ENCODE measurements around the gene CHAF1B. TPM values are rescaled to one million over a fixed set of nuclear protein-coding genes. Genes with fewer than 3 reads are reported as not detected.

Gene CHAF1B
- total RNA-seq, 2 experiments from 2014 or later, result 4.5 to 4.8 TPM

DNA sequence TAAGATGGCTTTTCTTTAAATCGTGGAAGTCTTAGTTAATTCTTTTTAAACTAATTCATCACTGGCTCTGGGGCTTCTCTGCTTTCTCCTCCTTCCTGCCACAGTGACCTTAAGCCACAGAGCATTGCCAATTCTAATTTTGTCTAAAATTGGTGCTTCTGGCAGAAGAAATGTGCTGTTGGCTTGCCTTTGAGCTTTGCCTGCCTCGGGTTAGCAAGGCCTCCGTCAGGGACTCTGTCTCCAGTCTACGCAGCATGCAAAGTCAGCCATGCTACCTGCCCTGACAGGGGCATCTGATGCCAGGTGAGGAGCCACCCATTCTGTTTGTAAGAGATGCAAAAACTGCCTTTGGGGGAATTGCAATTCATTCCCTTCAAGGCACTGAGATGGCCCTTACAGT is 69.5 kb downstream of the CHAF1B start:
- TF ChIP-seq, protein P1, sequence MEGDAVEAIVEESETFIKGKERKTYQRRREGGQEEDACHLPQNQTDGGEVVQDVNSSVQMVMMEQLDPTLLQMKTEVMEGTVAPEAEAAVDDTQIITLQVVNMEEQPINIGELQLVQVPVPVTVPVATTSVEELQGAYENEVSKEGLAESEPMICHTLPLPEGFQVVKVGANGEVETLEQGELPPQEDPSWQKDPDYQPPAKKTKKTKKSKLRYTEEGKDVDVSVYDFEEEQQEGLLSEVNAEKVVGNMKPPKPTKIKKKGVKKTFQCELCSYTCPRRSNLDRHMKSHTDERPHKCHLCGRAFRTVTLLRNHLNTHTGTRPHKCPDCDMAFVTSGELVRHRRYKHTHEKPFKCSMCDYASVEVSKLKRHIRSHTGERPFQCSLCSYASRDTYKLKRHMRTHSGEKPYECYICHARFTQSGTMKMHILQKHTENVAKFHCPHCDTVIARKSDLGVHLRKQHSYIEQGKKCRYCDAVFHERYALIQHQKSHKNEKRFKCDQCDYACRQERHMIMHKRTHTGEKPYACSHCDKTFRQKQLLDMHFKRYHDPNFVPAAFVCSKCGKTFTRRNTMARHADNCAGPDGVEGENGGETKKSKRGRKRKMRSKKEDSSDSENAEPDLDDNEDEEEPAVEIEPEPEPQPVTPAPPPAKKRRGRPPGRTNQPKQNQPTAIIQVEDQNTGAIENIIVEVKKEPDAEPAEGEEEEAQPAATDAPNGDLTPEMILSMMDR (IDR thresholded peaks at IDR 0.05), result no peak
- intact Hi-C loops (cut with DNase I, micrococcal nuclease), result no loop called here
- no peak overlapping the region for H3K27ac Mint-ChIP-seq
- ATAC-seq (ENCODE audit: poor library complexity) (no peak), DNase-seq (no peak)
- H3K27me3 Mint-ChIP-seq, result no peaks in the 10 kb centered on the region
- POLR2A ChIA-PET, result no interaction called here
- no peaks in the 10 kb centered on the region for H3K9me3 Mint-ChIP-seq
- no peak overlapping the region for H3K4me3 ChIP-seq (ENCODE audit: low read length)
- no peaks in the 10 kb centered on the region for H3K36me3 ChIP-seq (ENCODE audit: insufficient read depth, low read length)
- no peaks in the 10 kb centered on the region for H3K4me1 Mint-ChIP-seq (ENCODE audit: low read depth)
- H3K4me3 Mint-ChIP-seq, result no peak overlapping the region
- no peaks in the 10 kb centered on the region for H3K36me3 Mint-ChIP-seq (ENCODE audit: low read depth)
- no peak overlapping the region for H3K27ac ChIP-seq (ENCODE audit: low read depth in 1 of 2, low read length in 2 of 2)
- H3K4me1 ChIP-seq (ENCODE audit: insufficient read depth, low read length), result no peaks in the 10 kb centered on the region
- no peaks in the 10 kb centered on the region for H3K9me3 ChIP-seq (ENCODE audit: control insufficient read depth in 1 of 2, insufficient read depth in 1 of 2, low read length in 2 of 2)
- H3K27me3 ChIP-seq (ENCODE audit: control insufficient read depth in 1 of 2, insufficient read depth in 2 of 2, low read length in 2 of 2), result no peaks in the 10 kb centered on the region
- CTCF ChIA-PET, result no interaction called here

DNA sequence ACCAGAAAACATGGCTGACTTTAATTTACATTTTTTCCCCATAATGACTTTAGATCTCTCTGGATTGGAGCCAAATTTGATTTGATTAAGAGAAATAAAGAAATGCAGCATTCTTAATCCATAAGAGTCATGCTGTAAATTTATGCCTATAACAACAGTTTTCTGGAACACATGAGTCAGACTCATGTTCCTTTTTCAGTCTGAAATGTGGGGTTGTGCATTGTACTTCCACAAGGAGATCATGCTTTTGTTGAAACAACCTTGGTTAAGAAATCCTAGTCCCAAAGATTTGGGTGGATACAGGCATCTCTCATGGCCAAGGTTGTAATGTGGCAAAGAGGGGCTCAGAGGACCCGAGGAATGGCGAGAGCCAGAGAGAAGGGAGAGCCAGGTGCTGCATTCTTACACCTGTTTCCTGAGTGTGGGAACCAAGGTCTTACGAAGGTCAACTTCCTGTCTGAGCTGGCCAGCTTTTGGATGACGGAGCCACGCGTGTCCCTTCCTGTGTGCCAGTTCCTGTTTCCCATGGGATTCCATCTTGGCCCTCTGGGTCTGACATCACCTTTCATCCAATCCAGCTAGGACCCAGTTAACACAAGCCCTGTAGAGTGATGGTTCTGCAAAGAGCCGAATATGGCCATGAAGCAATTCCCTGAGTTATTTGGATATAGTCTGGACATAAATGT is 71.7 kb downstream of the CHAF1B start:
- H3K27me3 ChIP-seq (ENCODE audit: control insufficient read depth in 1 of 2, insufficient read depth in 2 of 2, low read length in 2 of 2), result no peaks in the 10 kb centered on the region
- H3K36me3 ChIP-seq (ENCODE audit: insufficient read depth, low read length), result no peaks in the 10 kb centered on the region
- H3K36me3 Mint-ChIP-seq (ENCODE audit: low read depth), result no peaks in the 10 kb centered on the region
- no peak overlapping the region for H3K4me3 ChIP-seq (ENCODE audit: low read length)
- no peaks in the 10 kb centered on the region for H3K9me3 Mint-ChIP-seq
- no peaks in the 10 kb centered on the region for H3K4me1 Mint-ChIP-seq (ENCODE audit: low read depth)
- DNase-seq (no peak), ATAC-seq (ENCODE audit: poor library complexity) (no peak)
- TF ChIP-seq, protein P1 (IDR thresholded peaks at IDR 0.05), result no peak
- ChIA-PET CTCF (no interaction called here), POLR2A (no interaction called here)
- no peak overlapping the region for H3K4me3 Mint-ChIP-seq
- no peaks in the 10 kb centered on the region for H3K4me1 ChIP-seq (ENCODE audit: insufficient read depth, low read length)
- no peaks in the 10 kb centered on the region for H3K27me3 Mint-ChIP-seq
- H3K27ac ChIP-seq (ENCODE audit: low read depth in 1 of 2, low read length in 2 of 2), result no peak overlapping the region
- intact Hi-C loops (cut with DNase I, micrococcal nuclease), result no loop called here
- H3K9me3 ChIP-seq (ENCODE audit: control insufficient read depth in 1 of 2, insufficient read depth in 1 of 2, low read length in 2 of 2), result no peaks in the 10 kb centered on the region
- no peak overlapping the region for H3K27ac Mint-ChIP-seq

- Mint-ChIP-seq H3K27me3 (no peaks in the 10 kb centered on the region), H3K27ac (no peak overlapping the region), H3K36me3 (ENCODE audit: low read depth) (no peaks in the 10 kb centered on the region), H3K9me3 (no peaks in the 10 kb centered on the region), H3K4me1 (ENCODE audit: low read depth) (no peaks in the 10 kb centered on the region), H3K4me3 (no peak overlapping the region)
- TF ChIP-seq, protein P1 (IDR thresholded peaks at IDR 0.05), result no peak
- DNase-seq (no peak), ATAC-seq (ENCODE audit: poor library complexity) (no peak)
- intact Hi-C loops (cut with DNase I, micrococcal nuclease), result no loop called here
- ChIA-PET CTCF (no interaction called here), POLR2A (no interaction called here)
- H3K4me3 ChIP-seq (ENCODE audit: low read length), result no peak overlapping the region
- no peaks in the 10 kb centered on the region for H3K4me1 ChIP-seq (ENCODE audit: insufficient read depth, low read length)
- H3K9me3 ChIP-seq (ENCODE audit: control insufficient read depth in 1 of 2, insufficient read depth in 1 of 2, low read length in 2 of 2), result no peaks in the 10 kb centered on the region
- no peaks in the 10 kb centered on the region for H3K27me3 ChIP-seq (ENCODE audit: control insufficient read depth in 1 of 2, insufficient read depth in 2 of 2, low read length in 2 of 2)
- H3K27ac ChIP-seq (ENCODE audit: low read depth in 1 of 2, low read length in 2 of 2), result no peak overlapping the region
- no peaks in the 10 kb centered on the region for H3K36me3 ChIP-seq (ENCODE audit: insufficient read depth, low read length)
These were observed 73.9 kb downstream of the CHAF1B start for GRCh38 chr21:36459098-36459497.

Data from CD4-positive, alpha-beta T cell (primary cell).